ENCODE data around the gene KRTAP5-8.
"Not testable (repeated sequence)": the region's sequence is repeated elsewhere in the genome, so short reads cannot be mapped to it uniquely, and the experiment has no call there.

The KRTAP5-8 gene

DNA sequence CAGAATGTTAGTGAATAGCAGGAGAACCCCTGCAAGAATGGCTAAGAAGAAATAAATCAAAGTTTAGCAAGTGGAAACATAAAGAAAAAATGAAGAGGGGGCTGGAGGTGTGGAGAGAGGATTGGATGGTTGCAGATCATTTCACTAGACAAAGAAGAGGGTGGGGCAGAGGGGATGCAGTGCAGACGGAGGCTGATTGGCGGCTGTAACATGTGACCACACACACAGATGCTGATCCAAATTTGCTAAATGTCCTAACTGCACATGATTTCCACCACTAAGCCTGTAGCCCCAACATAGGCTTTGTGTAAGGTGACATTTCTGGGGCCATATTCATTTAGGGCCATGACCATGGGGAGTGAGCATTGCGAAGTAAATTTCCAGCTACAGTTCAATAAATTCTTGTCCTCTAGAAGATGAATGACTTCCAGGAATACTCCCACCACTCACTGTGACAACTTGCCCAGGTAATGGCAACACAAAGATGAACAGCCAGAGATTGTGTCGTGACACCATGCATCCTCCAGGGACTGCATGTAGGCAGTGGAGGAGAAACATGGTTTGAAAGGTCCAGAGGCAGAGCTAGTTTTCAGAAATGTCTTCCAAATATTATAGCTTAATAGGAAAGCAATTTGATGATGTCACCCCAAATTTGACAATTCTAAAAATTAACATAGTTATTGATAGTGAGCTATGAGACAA, 38.0 kb downstream of the KRTAP5-8 start:
- DNase-seq, result no peak

DNA sequence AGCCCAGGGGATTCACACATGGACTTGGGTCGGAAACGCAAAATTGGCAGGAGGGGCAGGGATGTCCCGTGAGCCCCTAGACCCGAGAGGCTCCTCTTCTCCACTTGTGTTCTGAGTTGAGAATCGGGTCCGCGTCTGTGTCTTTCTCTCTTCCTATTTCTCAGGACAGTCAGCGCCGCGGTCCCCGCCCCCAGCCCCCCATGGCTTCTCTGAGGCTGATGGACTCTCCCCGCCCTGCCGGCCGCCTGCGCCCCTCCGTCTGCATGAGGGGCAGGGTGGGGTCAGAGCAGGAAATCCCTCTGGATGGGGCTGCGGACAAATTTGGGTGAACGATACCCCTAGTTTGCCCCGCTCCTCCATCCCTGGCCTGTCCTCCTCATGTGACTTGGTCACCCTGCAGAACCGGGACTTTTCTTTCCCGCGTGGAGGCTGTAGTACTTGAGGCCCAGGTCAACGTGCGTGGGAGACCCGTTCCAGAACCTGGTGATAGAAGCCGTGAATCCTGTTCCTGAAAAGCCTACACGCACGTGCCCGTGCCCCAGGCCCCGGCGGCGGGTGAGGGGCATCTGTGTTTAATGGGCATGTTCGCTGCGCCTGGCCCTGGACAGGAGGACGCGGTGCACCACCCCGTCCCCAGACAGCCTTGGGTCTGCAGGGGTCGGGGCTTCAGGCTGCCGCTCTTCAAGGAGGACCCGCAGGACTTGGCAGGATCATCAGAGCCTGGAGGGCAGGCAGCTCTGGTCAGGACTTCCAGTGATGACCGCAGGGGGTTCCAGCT, 39.1 kb downstream of the KRTAP5-8 start:
- DNase-seq, result not testable (repeated sequence)

DNA sequence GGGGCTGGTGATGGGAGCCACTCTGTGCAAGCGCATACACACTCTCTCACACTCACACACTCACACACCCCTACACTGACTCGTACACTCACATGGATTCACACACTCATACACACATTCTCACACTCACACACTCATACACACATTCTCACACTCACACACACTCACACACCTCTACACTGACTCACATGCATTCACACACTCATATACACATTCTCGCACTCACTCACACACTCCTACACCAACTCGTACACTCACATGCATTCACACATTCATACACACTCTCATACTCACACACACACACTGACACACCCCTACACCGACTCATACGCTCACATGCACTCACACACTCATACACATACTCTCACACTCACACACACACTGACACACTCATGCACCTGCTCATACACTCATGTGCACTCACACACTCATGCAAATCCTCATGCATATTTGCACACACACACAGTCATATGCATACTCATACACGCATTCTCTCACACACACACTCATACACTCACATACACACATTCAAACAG, 39.7 kb downstream of the KRTAP5-8 start:
- no peak for DNase-seq

DNA sequence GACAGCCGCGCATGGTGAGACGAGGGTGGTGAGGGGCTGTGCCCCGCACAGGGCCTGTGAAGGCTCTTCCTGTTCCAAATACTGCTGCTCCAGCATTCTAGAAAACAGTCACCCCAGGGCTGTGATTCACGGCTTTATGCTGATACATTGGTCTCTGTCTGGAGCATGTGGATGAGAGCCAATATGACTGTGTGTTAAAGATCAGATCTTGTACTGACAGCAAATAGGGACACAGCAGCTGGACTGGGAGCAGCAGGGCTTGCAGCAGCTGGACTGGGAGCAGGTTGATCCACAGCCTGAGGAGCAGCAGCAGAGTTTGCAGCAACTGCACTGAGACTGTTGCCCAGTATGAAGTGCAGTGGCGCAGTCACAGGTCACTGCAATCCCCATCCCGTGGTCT, 41.7 kb downstream of the KRTAP5-8 start:
- DNase-seq, result not testable (repeated sequence)

DNA sequence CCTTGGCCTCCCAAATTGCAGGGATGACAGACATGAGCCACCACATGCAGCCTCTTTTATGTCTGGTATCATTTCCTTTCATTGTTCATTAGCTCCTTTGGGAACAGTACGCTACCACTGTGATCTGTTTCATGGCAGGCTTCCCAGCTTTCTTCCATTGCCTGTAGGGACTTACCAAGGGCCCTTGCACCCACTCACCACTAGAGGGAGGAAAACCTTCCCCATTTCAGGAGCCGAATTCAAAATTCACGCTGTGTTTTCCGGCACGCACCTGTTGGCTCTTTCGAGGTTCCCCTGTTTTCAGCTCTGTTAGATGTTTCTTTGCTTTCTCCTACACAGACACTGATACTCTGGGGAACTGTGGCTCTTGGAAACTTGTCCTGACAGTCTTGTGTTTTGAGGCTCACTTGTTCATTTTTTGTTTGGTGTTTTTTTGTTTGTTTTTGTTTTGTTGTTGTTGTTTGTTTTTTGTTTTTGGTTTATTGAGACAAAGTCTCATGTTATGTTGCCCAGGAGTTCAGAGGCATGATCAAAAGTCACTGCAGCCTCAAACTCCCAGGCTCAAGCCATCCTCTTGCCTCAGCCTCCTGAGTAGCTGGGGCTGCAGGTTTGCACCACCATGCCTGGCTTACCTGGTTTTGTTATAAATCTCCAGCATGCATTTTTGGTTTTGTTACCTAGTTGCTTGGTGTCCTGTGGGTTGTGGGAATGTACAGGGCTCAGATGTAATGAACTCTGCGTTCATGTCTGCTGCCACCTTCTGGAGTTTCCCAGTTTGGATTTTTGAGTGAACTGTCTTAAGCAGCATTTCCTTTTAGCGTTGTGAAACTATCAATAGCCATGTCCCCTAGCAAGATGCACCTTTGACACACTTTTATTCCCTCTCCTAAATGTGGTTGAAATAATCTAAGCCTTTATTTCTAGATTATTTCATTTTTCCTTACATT, 42.5 kb downstream of the KRTAP5-8 start:
- peak; percentile 87 for DNase-seq

DNA sequence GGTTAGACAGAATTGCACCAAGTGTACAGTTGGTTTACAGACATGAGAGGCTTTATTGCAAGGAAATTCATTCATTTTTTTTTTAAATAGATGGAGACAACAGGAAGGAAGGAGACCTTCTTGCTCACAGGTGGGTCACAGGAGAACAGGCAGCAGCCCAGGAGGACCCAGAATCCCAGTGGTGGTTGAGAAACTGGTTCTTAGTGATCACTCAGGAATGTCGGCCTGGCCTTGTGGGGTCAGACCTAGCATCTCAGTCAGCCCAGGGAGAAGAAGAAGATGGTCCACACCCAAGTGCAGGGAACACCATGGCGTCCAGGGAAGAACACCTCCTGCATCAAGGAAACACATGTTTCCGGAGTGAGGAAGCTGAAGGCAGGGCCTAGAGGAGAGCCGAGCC, 44.0 kb downstream of the KRTAP5-8 start:
- DNase-seq, result no peak

DNA sequence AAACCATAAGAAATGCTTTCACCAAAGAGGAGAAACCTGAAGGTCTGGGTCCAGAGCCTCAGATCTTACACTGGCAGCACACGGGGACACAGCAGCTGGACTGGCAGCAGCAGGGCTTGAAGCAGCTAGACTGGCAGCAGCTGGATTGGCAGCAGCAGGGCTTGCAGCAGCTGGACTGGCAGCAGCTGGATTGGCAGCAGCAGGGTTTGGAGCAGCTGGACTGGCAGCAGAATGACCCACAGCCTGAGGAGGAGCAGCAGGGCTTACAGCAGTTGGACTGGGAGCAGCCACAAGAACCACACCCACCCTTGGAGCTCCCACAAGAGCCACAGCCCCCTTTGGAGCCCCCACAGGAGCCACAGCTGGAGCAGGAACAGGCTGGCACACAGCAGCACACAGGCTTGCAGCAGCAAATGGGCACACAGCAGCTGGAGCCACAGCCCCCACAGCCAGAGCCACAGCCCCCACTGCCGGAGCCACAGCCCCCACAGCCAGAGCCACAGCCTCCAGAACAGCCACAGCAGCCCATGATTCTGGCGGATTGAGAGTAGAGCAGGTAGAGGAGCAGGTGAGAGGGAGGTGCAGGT, 44.6 kb downstream of the KRTAP5-8 start, which contains the start of gene KRTAP5-11:
Gene KRTAP5-11, minus strand, starts transcription at position 567 of the 587 bp plus-strand sequence. Its CDS starts 38 bp downstream, at position 529.
- DNase-seq, result no peak

DNA sequence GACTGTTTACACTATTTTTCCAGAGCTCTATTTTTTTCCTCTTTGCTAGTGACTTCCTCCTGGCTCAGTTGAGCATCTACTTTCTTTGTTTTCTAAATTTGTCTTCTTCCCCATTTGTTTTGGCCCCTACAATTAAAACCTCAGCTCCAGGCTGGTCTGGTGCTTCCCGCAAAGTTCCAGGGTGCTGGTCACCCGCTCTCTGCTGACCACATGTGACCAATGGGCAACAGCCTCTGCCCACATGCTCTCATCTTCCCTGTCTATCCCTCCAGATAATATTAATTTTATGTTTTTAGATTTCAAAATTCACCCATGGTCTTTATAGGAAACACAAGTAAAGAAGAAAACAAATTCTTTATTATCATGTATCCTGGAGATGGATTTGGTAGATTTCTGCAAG, 45.1 kb downstream of the KRTAP5-8 start:
- not testable (repeated sequence) for DNase-seq

DNA sequence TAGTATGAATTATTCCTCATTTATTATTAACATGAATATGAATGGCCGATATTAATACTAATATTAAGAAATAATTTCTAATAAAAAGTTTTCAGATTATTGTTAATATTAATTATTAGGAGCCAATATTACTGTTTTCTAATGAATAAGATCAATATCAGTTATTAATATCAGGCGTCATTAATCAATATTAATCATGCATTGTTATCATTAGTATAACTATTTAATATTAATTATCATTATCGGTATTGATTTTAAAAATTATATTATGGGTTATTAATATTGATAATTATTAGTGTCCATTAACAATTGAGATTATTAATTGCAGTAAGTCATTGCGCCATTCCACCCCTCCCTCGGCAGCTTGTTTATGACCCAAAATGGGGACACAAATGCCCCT, 47.8 kb downstream of the KRTAP5-8 start:
- not testable (repeated sequence) for DNase-seq

DNA sequence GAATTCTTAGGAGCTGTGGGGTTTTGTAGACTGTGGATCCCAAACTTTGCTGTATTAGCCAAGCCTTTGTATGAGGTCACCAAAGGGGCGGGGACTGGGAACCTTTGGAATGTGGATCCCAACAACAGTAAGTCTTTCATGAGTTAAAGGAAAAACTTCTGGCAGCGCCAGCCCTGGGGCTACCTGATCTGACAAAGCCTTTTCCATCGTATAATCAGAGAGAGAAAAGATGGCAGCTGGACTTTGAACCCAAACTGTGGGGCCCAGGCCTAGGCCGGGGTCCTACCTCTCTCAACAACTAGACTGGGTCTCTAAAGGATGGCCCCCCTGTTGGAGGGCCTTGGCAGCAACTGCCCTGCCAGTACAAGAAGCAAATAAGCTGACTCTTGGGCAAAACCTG, 50.5 kb downstream of the KRTAP5-8 start:
- DNase-seq, result not testable (repeated sequence)

Data from NCI-H1092 treated with DMSO at 0.1 percent for 48 hours (cell line).